Endodermal cell (in vitro differentiated cells): ENCODE results near the gene CLPSL1. TPM values are rescaled to one million over a fixed set of nuclear protein-coding genes. Genes with fewer than 3 reads are reported as not detected.

Experiments used
- DNase-seq: peaks from one replicate; pipeline ENCODE4 v3.0.0-alpha.2; 2017
- H3K27ac ChIP-seq: 2 replicates; pipeline ENCODE4 v1.5.1; 2013; ENCODE audit warnings: mild to moderate bottlenecking, low read depth, low read length, moderate library complexity
- H3K27me3 ChIP-seq: 2 replicates; pipeline ENCODE4 v1.6.1; 2013; ENCODE audit warnings: mild to moderate bottlenecking, low read length, moderate library complexity; ENCODE audit not compliant: insufficient read depth, control insufficient read depth, poor library complexity, severe bottlenecking
- H3K36me3 ChIP-seq: 2 replicates; pipeline ENCODE4 v1.7.0; 2013; ENCODE audit warnings: mild to moderate bottlenecking, low read length, moderate library complexity; ENCODE audit not compliant: control insufficient read depth, insufficient read depth
- H3K4me1 ChIP-seq: one replicate; pipeline ENCODE4 v1.7.0; 2013; ENCODE audit warnings: low read length; ENCODE audit not compliant: control insufficient read depth, insufficient read depth
- H3K4me3 ChIP-seq: 2 replicates; pipeline ENCODE4 v1.5.1; 2013; ENCODE audit warnings: mild to moderate bottlenecking, low read length, moderate library complexity
- H3K9ac ChIP-seq: 2 replicates; pipeline ENCODE4 v1.6.1; 2013; ENCODE audit warnings: mild to moderate bottlenecking, low read length, moderate library complexity; ENCODE audit not compliant: poor library complexity, severe bottlenecking; ENCODE audit errors: extremely low read depth
- H3K9me3 ChIP-seq: 2 replicates; pipeline ENCODE4 v1.6.1; 2013; ENCODE audit warnings: mild to moderate bottlenecking, low read length, moderate library complexity; ENCODE audit not compliant: control insufficient read depth
- H3K27ac Mint-ChIP-seq: 2 replicates; pipeline ENCODE4 v1.8.0; 2020; ENCODE audit warnings: mixed read lengths
- H3K27me3 Mint-ChIP-seq: 2 replicates; pipeline ENCODE4 v1.8.0; 2021; ENCODE audit warnings: mild to moderate bottlenecking, mixed read lengths; ENCODE audit not compliant: insufficient read depth
- H3K36me3 Mint-ChIP-seq: 2 replicates; pipeline ENCODE4 v1.8.0; 2020; ENCODE audit warnings: low read depth, mixed read lengths
- H3K4me1 Mint-ChIP-seq: 2 replicates; pipeline ENCODE4 v1.8.0; 2020; ENCODE audit warnings: mixed read lengths
- H3K4me3 Mint-ChIP-seq: 2 replicates; pipeline ENCODE4 v1.8.0; 2020; ENCODE audit warnings: mild to moderate bottlenecking, moderate library complexity, mixed read lengths
- H3K9me3 Mint-ChIP-seq: 2 replicates; pipeline ENCODE4 v1.8.0; 2020; ENCODE audit warnings: mild to moderate bottlenecking, mixed read lengths
- CTCF ChIP-seq: fragments of 200-600 bp; sonication (generic); conservative IDR thresholded peaks from 2 replicates; pipeline ENCODE4 v1.5.0; 2021; ENCODE audit warnings: antibody characterized with exemption, mild to moderate bottlenecking
- WGBS, 2 experiments: methylation state at CpG; one replicate each; pipeline versions ENCODE4 v1.1.5 to v1.1.7; 2013; ENCODE audit warnings: missing lambda C conversion rate in 2 of 2, mixed read lengths in 1 of 2; ENCODE audit not compliant: insufficient coverage in 1 of 2, insufficient read length in 1 of 2; 5-methylcytosine and 5-hydroxymethylcytosine counted together
- total RNA-seq, 2 donors: library from RNA; stranded (reverse); fragmentation: NEBNext Ultra II Directional in 1 of 2; extraction: Animal tissue kit (Norgen Biotek cat#: 25700) in 1 of 2; gene quantifications; 2 replicates in 1 of 2; 3 replicates in 1 of 2; pipeline ENCODE4 v1.2.1, GENCODE V29; 2021

Gene CLPSL1
- total RNA-seq, 2 donors from 2014 or later = not detected

- Mint-ChIP-seq H3K27ac (no peak overlapping the region), H3K4me3 (no peak overlapping the region), H3K9me3 (no peaks in the 10 kb centered on the region), H3K27me3 (peaks cover 20% of the 10 kb centered on the region), H3K4me1 (no peaks in the 10 kb centered on the region), H3K36me3 (no peaks in the 10 kb centered on the region)
- Histone ChIP-seq H3K4me3 (no peak overlapping the region), H3K27me3 (peaks cover 17% of the 10 kb centered on the region), H3K27ac (no peak overlapping the region), H3K9ac (no peak overlapping the region), H3K36me3 (no peaks in the 10 kb centered on the region), H3K9me3 (no peaks in the 10 kb centered on the region), H3K4me1 (no peaks in the 10 kb centered on the region)
- 90 to 100% methylated on average over 1 to 2 of the region's 2 CpGs for WGBS, 2 experiments
- no peak for TF ChIP-seq CTCF
- no peak for DNase-seq
These were observed 2.4 kb upstream of the CLPSL1 start for GRCh38 chr6:35778437-35778836.

- no peaks in the 10 kb centered on the region for H3K36me3 ChIP-seq
- H3K27ac ChIP-seq = no peak overlapping the region
- no peak overlapping the region for H3K4me3 ChIP-seq
- H3K4me1 ChIP-seq = no peaks in the 10 kb centered on the region
- no peak for TF ChIP-seq CTCF
- peaks cover 16% of the 10 kb centered on the region for H3K27me3 Mint-ChIP-seq
- H3K27me3 ChIP-seq = peaks cover 11% of the 10 kb centered on the region
- WGBS, 2 experiments = 95 to 100% methylated on average over 1 to 2 of the region's 2 CpGs
- no peak overlapping the region for H3K9ac ChIP-seq
- H3K36me3 Mint-ChIP-seq = no peaks in the 10 kb centered on the region
- H3K4me3 Mint-ChIP-seq = no peak overlapping the region
- DNase-seq = no peak
- no peaks in the 10 kb centered on the region for H3K9me3 Mint-ChIP-seq
- H3K9me3 ChIP-seq = no peaks in the 10 kb centered on the region
- no peaks in the 10 kb centered on the region for H3K4me1 Mint-ChIP-seq
- H3K27ac Mint-ChIP-seq = no peak overlapping the region
These were observed 471 bp downstream of the CLPSL1 start for GRCh38 chr6:35781290-35781689.

GRCh38 chr6:35782424-35782823 lies 1.6 kb downstream of the CLPSL1 start:
- no peaks in the 10 kb centered on the region for H3K36me3 Mint-ChIP-seq
- no peak overlapping the region for H3K9ac ChIP-seq
- H3K36me3 ChIP-seq = no peaks in the 10 kb centered on the region
- H3K4me1 ChIP-seq = no peaks in the 10 kb centered on the region
- H3K4me1 Mint-ChIP-seq = no peaks in the 10 kb centered on the region
- WGBS, 2 experiments = 93% methylated on average over 2 of the region's 3 CpGs; no CpG with 5 or more reads in 1 of the 2 experiments
- no peak overlapping the region for H3K27ac Mint-ChIP-seq
- H3K9me3 ChIP-seq = no peaks in the 10 kb centered on the region
- TF ChIP-seq CTCF = no peak
- no peak overlapping the region for H3K4me3 ChIP-seq
- DNase-seq = no peak
- H3K9me3 Mint-ChIP-seq = no peaks in the 10 kb centered on the region
- peaks cover 19% of the 10 kb centered on the region for H3K27me3 Mint-ChIP-seq
- H3K27ac ChIP-seq = no peak overlapping the region
- H3K4me3 Mint-ChIP-seq = no peak overlapping the region
- peaks cover 4% of the 10 kb centered on the region for H3K27me3 ChIP-seq
